Measurements from ENCODE around the gene DDX47.

The DDX47 gene

DNA sequence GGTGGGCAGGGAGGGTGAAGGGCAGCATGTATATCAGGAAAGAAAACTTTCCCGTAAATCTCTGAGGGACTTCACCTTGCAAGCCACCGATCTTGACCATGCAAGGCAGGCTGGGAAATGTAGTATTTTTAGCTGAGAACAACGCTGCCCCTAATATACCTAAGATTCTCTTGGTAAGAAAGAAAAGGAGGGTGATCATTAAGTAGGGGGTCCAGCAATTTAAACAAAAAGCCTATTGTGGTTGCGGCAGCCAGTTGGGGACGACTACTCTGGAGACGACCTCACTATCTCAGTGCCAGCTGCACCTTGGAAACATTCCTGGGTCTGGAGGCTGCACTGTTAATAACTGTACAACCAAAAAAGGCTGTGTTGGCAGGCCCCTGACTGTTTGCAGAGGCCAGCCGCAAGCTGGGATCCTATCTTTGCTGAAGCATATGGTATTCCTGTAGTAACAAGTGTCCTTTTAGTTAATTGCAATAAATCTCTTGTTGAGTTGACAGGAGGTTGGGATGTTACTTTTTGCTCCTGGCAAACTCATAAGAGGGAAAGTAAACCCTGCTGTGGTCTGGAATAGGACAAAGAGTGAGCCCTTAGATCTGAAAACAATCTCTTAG lies 21.3 kb upstream of the DDX47 start:
- H3K4me2 ChIP-seq (ENCODE audit: low read length) = no peak overlapping the region
- H3K9me2 ChIP-seq (ENCODE audit: low read depth, low read length) = no peaks in the 10 kb centered on the region
- H2AFZ ChIP-seq (ENCODE audit: low read length) = no peak overlapping the region
- TF ChIP-seq CTCF (IDR thresholded peaks at IDR 0.05; ENCODE audit: low read length) = no peak
- no peak for TF ChIP-seq EZH2 (IDR thresholded peaks at IDR 0.05; ENCODE audit: borderline replicate concordance, low read length)
- H3K9me3 ChIP-seq (ENCODE audit: low read length) = no peaks in the 10 kb centered on the region
- H3K27ac ChIP-seq (ENCODE audit: low read depth, low read length, poor library complexity, severe bottlenecking) = no peak overlapping the region
- no peak overlapping the region for H3K9ac ChIP-seq (ENCODE audit: low read length)
- no peaks in the 10 kb centered on the region for H4K20me1 ChIP-seq (ENCODE audit: insufficient read depth, low read length)
- H3F3A ChIP-seq (ENCODE audit: insufficient read depth, low read length) = no peaks in the 10 kb centered on the region
- peaks cover 19% of the 10 kb centered on the region for H3K4me1 ChIP-seq (ENCODE audit: insufficient read depth, low read length, severe bottlenecking)
- H3K36me3 ChIP-seq (ENCODE audit: insufficient read depth, low read length) = no peaks in the 10 kb centered on the region
- no peaks in the 10 kb centered on the region for H3K27me3 ChIP-seq (ENCODE audit: insufficient read depth, low read length)
- no peak overlapping the region for H3K4me3 ChIP-seq (ENCODE audit: low read depth, low read length, poor library complexity, severe bottlenecking)
- H3K79me2 ChIP-seq (ENCODE audit: insufficient read depth, low read length) = no peaks in the 10 kb centered on the region

DNA sequence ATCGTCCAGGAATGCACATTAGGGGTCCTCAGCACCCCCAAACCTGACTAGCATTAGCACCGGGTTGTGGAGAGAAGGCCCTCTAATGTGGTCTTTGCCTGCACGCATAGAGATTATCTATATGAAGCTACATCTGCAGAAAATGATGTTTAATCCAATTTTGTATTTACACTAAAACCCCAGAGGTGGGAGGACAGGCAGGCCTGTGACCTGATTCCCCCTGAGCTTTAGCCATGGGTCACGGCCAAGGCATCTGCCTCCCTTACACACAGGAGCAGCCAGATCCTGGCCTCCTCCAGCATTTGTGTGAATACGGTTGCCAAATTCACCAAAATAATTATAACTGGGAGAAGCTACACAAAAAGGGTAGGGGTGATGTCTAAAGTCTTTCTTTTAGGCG lies 20.7 kb upstream of the DDX47 start:
- Histone ChIP-seq H3K4me1 (ENCODE audit: insufficient read depth, low read length, severe bottlenecking) (peaks cover 13% of the 10 kb centered on the region), H3K27ac (ENCODE audit: low read depth, low read length, poor library complexity, severe bottlenecking) (no peak overlapping the region), H3K4me2 (ENCODE audit: low read length) (no peak overlapping the region), H3F3A (ENCODE audit: insufficient read depth, low read length) (no peaks in the 10 kb centered on the region), H3K9me2 (ENCODE audit: low read depth, low read length) (no peaks in the 10 kb centered on the region), H3K36me3 (ENCODE audit: insufficient read depth, low read length) (no peaks in the 10 kb centered on the region), H3K4me3 (ENCODE audit: low read depth, low read length, poor library complexity, severe bottlenecking) (no peak overlapping the region), H3K79me2 (ENCODE audit: insufficient read depth, low read length) (no peaks in the 10 kb centered on the region), H4K20me1 (ENCODE audit: insufficient read depth, low read length) (no peaks in the 10 kb centered on the region), H3K9ac (ENCODE audit: low read length) (no peak overlapping the region), H3K9me3 (ENCODE audit: low read length) (no peaks in the 10 kb centered on the region), H3K27me3 (ENCODE audit: insufficient read depth, low read length) (no peaks in the 10 kb centered on the region), H2AFZ (ENCODE audit: low read length) (no peak overlapping the region)
- TF ChIP-seq EZH2 (IDR thresholded peaks at IDR 0.05; ENCODE audit: borderline replicate concordance, low read length) (no peak), CTCF (IDR thresholded peaks at IDR 0.05; ENCODE audit: low read length) (no peak)

DNA sequence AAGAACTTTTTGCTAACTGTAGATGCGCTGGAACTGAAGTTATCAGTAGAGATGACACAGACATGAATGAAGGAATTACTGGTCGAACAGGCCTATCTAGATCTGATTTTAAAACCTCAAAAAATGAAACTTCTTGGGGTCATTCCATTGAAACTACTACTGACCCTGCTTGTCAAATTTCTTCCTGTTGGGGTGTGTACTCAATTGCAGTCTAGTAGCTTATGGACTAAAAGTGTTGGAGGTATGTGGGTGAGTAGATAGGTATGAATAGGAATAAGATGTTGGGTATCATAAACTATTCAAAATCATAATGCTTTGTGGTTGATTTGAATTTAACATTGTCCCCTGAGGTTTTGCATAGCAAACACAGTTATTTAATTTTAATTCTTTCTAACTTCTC lies 18.5 kb upstream of the DDX47 start:
- peaks cover 4% of the 10 kb centered on the region; the same call in 1 of the 2 replicates for H3K27me3 ChIP-seq (ENCODE audit: insufficient read depth, low read length)
- no peaks in the 10 kb centered on the region for H3K9me3 ChIP-seq (ENCODE audit: low read length)
- no peaks in the 10 kb centered on the region for H3F3A ChIP-seq (ENCODE audit: insufficient read depth, low read length)
- no peak overlapping the region for H2AFZ ChIP-seq (ENCODE audit: low read length)
- H3K27ac ChIP-seq (ENCODE audit: low read depth, low read length, poor library complexity, severe bottlenecking) = no peak overlapping the region
- H4K20me1 ChIP-seq (ENCODE audit: insufficient read depth, low read length) = no peaks in the 10 kb centered on the region
- H3K4me3 ChIP-seq (ENCODE audit: low read depth, low read length, poor library complexity, severe bottlenecking) = no peak overlapping the region
- no peak overlapping the region for H3K4me2 ChIP-seq (ENCODE audit: low read length)
- no peak overlapping the region for H3K9ac ChIP-seq (ENCODE audit: low read length)
- H3K9me2 ChIP-seq (ENCODE audit: low read depth, low read length) = no peaks in the 10 kb centered on the region
- H3K36me3 ChIP-seq (ENCODE audit: insufficient read depth, low read length) = no peaks in the 10 kb centered on the region
- H3K79me2 ChIP-seq (ENCODE audit: insufficient read depth, low read length) = no peaks in the 10 kb centered on the region
- TF ChIP-seq EZH2 (IDR thresholded peaks at IDR 0.05; ENCODE audit: borderline replicate concordance, low read length) = no peak
- TF ChIP-seq CTCF (IDR thresholded peaks at IDR 0.05; ENCODE audit: low read length) = no peak
- no peaks in the 10 kb centered on the region for H3K4me1 ChIP-seq (ENCODE audit: insufficient read depth, low read length, severe bottlenecking)

Data from OCI-LY1 (cell line).